ENCODE measurements around the gene DCHS2. TPM values are rescaled to one million over a fixed set of nuclear protein-coding genes. Genes with fewer than 3 reads are reported as not detected.

Gene DCHS2
- total RNA-seq, 4 donors from 2014 or later, result under 0.01 TPM; not detected in 3

DNA sequence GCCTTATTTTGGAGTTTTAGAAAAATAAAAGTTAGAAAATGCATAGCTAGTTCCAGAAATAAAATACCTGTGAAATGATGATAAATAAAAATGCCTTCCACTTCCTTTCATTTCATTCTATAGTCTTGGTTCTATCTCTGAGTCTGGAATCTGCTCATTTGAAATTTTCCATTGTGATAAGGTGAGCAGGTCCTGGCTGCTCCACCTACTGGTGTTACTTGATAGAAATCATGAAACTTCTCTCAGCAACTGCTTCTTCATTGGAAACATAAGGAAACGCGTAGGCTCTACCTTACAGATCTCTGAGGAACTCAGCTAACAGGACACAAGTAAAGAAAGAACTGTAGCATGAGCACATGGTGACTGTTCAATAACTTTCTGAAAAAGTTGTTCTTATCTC is 141.8 kb downstream of the DCHS2 start:
- no peak for DNase-seq (ENCODE audit: low spot score in 2 of 2)
- TF ChIP-seq EP300 (IDR thresholded peaks at IDR 0.05), result no peak
- TF ChIP-seq, protein P1, sequence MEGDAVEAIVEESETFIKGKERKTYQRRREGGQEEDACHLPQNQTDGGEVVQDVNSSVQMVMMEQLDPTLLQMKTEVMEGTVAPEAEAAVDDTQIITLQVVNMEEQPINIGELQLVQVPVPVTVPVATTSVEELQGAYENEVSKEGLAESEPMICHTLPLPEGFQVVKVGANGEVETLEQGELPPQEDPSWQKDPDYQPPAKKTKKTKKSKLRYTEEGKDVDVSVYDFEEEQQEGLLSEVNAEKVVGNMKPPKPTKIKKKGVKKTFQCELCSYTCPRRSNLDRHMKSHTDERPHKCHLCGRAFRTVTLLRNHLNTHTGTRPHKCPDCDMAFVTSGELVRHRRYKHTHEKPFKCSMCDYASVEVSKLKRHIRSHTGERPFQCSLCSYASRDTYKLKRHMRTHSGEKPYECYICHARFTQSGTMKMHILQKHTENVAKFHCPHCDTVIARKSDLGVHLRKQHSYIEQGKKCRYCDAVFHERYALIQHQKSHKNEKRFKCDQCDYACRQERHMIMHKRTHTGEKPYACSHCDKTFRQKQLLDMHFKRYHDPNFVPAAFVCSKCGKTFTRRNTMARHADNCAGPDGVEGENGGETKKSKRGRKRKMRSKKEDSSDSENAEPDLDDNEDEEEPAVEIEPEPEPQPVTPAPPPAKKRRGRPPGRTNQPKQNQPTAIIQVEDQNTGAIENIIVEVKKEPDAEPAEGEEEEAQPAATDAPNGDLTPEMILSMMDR (IDR thresholded peaks at IDR 0.05), result no peak
- no peak for TF ChIP-seq POLR2A (IDR thresholded peaks at IDR 0.05)
- Histone ChIP-seq H3K9me3 (no peaks in the 10 kb centered on the region), H3K27me3 (no peaks in the 10 kb centered on the region), H3K27ac (no peak overlapping the region), H3K36me3 (no peaks in the 10 kb centered on the region), H3K4me3 (no peak overlapping the region), H3K4me1 (no peaks in the 10 kb centered on the region)
- 77 to 84% methylated on average over 2 of the region's 2 CpGs for WGBS, 2 donors

DNA sequence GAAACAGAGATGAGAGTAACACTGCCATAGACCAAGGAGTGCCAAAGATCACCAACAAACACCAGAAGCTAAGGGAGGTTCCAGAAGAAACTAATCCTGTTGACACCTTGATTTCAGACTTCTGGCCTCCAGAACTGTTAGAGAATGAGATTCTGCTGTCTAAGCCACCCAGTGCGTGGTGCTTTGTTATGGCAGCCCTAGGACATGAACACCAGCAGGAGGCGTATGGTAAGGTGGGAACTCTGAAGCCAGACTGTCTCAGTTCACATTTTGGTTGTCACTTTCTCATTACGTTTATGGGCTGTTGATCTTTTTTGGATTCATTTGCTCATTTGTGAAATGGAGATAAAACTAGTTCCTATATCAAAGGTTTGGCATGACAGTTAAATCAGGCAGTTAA is 142.9 kb downstream of the DCHS2 start:
- WGBS, 2 donors, result 69 to 70% methylated on average over 3 of the region's 3 CpGs
- H3K4me3 ChIP-seq, result no peak overlapping the region

DNA sequence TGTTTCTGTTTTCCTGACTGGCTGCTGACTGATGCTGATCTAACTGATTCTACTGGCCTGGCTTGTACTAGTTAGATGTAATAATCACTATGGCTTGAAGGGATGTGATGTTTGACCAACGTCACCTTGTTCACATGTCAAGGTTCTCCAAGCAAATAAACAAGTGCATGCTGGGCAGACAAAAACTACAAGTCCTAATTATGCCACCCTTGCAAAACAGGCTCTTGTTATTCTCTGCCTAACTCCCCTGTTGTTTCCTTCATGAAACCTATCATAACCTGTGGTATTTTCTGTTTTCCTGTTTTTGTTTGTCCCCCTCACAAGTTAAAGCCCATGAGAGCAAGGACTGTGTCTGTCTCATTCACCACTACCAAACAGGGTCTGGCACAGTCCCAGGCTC is 146.2 kb downstream of the DCHS2 start:
- Histone ChIP-seq H3K27ac (no peak overlapping the region), H3K9me3 (no peaks in the 10 kb centered on the region), H3K36me3 (no peaks in the 10 kb centered on the region), H3K4me3 (no peak overlapping the region), H3K4me1 (no peaks in the 10 kb centered on the region), H3K27me3 (no peaks in the 10 kb centered on the region)
- DNase-seq (ENCODE audit: low spot score in 2 of 2), result no peak
- 68 to 75% methylated on average over 1 of the region's 1 CpG for WGBS, 2 donors
- TF ChIP-seq, protein P1 (IDR thresholded peaks at IDR 0.05), result no peak
- TF ChIP-seq POLR2A (IDR thresholded peaks at IDR 0.05) (no peak), EP300 (IDR thresholded peaks at IDR 0.05) (no peak)

More for the DNA sequence above, 142.9 kb downstream of the DCHS2 start:
- no peak overlapping the region for H3K27ac ChIP-seq
- no peak for DNase-seq (ENCODE audit: low spot score in 2 of 2)
- H3K36me3 ChIP-seq, result no peaks in the 10 kb centered on the region
- TF ChIP-seq, protein P1 (IDR thresholded peaks at IDR 0.05), result peak in 1 of 5 experiments; percentile 5
- no peak for TF ChIP-seq EP300 (IDR thresholded peaks at IDR 0.05)
- no peaks in the 10 kb centered on the region for H3K9me3 ChIP-seq
- H3K27me3 ChIP-seq, result no peaks in the 10 kb centered on the region
- no peaks in the 10 kb centered on the region for H3K4me1 ChIP-seq

DNA sequence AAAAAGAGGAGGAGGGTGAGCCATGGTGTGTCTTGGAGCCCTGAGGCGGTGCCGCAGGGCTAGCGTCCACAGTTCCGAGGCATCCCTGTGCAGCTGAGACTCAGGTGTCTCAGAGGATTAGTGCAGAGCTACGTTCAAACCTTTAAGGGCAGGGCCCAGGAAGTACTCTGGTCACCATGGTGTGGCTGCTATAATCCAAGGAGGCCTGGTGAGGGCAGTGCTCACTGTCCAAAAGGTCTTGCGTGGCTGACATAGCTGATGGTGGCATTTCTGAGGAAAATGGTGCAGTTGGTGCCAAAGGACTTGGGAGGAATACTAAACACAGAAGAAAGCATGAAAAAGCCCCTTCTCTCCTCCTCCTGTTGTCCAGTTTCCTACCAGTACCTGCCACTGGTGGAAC is 146.9 kb downstream of the DCHS2 start:
- Histone ChIP-seq H3K4me1 (no peaks in the 10 kb centered on the region), H3K36me3 (no peaks in the 10 kb centered on the region), H3K9me3 (no peaks in the 10 kb centered on the region), H3K4me3 (no peak overlapping the region), H3K27ac (no peak overlapping the region), H3K27me3 (no peaks in the 10 kb centered on the region)
- WGBS, 2 donors, result 79 to 84% methylated on average over 6 of the region's 6 CpGs
- TF ChIP-seq EP300 (IDR thresholded peaks at IDR 0.05), result no peak
- TF ChIP-seq, protein P1 (IDR thresholded peaks at IDR 0.05), result no peak
- no peak for TF ChIP-seq POLR2A (IDR thresholded peaks at IDR 0.05)
- DNase-seq (ENCODE audit: low spot score in 2 of 2), result no peak

DNA sequence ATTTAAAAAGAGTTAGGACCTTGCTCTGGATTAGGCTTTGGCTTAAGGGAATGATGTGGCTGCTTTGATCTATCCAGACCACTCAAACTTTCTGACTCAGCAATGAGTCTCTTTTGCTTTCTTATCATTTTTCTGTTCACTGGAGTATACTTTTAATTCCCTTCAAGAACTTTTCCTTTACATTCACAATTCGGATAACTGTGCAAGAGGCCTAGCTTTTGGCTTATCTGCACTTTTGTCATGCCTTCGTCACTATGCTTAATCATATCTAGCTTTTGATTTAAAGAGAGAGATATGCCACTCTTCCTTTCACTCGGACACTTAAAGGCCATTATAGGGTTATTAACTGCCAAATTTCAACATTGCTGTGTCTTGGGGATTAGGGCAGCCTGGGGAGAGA is 147.9 kb downstream of the DCHS2 start:
- no peaks in the 10 kb centered on the region for H3K36me3 ChIP-seq
- H3K27me3 ChIP-seq, result no peaks in the 10 kb centered on the region
- no peaks in the 10 kb centered on the region for H3K9me3 ChIP-seq
- TF ChIP-seq EP300 (IDR thresholded peaks at IDR 0.05), result no peak
- no peak for TF ChIP-seq POLR2A (IDR thresholded peaks at IDR 0.05)
- TF ChIP-seq, protein P1 (IDR thresholded peaks at IDR 0.05), result no peak
- H3K27ac ChIP-seq, result no peak overlapping the region
- no peaks in the 10 kb centered on the region for H3K4me1 ChIP-seq
- H3K4me3 ChIP-seq, result no peak overlapping the region
- WGBS, 2 donors, result 71 to 79% methylated on average over 3 of the region's 3 CpGs
- no peak for DNase-seq (ENCODE audit: low spot score in 2 of 2)

All from tibial nerve (tissue), 4 donors.